B cell (primary cell): ENCODE results near the gene TEX13C. TPM values are rescaled to one million over a fixed set of nuclear protein-coding genes. Genes with fewer than 3 reads are reported as not detected.

Experiments
- ATAC-seq: fragments of 200-7000 bp; cut with Tn5 transposase; one replicate; pipeline ENCODE4 v1.10.0; 2021; ENCODE audit warnings: low read depth, mild to moderate bottlenecking, moderate number of reproducible peaks, moderate library complexity
- CTCF ChIA-PET: fragments of 350-600 bp; sonication (Branson Sonifier 250); formaldehyde crosslinking; loops from one replicate; lab custom pipeline; 2021; ENCODE audit warnings: antibody characterized with exemption, inconsistent platforms; lab: Charles Lee
- POLR2A ChIA-PET: fragments of 350-600 bp; sonication (Branson Sonifier 250); formaldehyde crosslinking; loops from one replicate; lab custom pipeline; 2021; ENCODE audit warnings: antibody characterized with exemption; lab: Charles Lee
- DNase-seq: peaks from one replicate; pipeline ENCODE4 v3.0.0; 2013
- H2AFZ ChIP-seq: 2 replicates; pipeline ENCODE4 v1.6.1; 2012; ENCODE audit warnings: mild to moderate bottlenecking, low read depth, low read length; ENCODE audit not compliant: insufficient read depth, poor library complexity, severe bottlenecking
- H3K27ac ChIP-seq, 2 donors: 1 replicate in 1 of 2; 2 replicates in 1 of 2; pipeline ENCODE4 v1.5.1; 2012 to 2013; ENCODE audit warnings: low read length in 2 of 2, mild to moderate bottlenecking in 2 of 2, moderate library complexity in 1 of 2
- H3K27me3 ChIP-seq, 4 experiments: fragments of 200-600 bp in 1 of 4; sonication (generic) in 1 of 4; replicated peaks in 1 of 4; 1 replicate in 2 of 4; 2 replicates in 2 of 4; pipeline versions ENCODE4 v1.6.1 to v1.7.0; 2013 to 2016; ENCODE audit warnings: low read length in 3 of 4, mild to moderate bottlenecking in 2 of 4, mixed read lengths in 1 of 4, moderate library complexity in 1 of 4; ENCODE audit not compliant: insufficient read depth in 4 of 4, control insufficient read depth in 3 of 4; ENCODE audit errors: control extremely low read depth in 1 of 4
- H3K36me3 ChIP-seq, 2 experiments: replicated peaks in 1 of 2; 1 replicate in 1 of 2; 2 replicates in 1 of 2; pipeline versions ENCODE4 v1.6.1 to v1.7.1; 2013; ENCODE audit warnings: low read length in 1 of 2; ENCODE audit not compliant: insufficient read depth in 2 of 2, control insufficient read depth in 1 of 2; ENCODE audit errors: control extremely low read depth in 1 of 2, extremely low read depth in 1 of 2
- H3K4me1 ChIP-seq, 2 donors: fragments of 200-600 bp in 1 of 2; sonication (generic) in 1 of 2; 1 replicate in 1 of 2; 2 replicates in 1 of 2; pipeline versions ENCODE4 v1.5.1 to v1.6.1; 2013 to 2017; ENCODE audit warnings: low read length in 2 of 2; ENCODE audit not compliant: control insufficient read depth in 2 of 2, insufficient read depth in 2 of 2
- H3K4me2 ChIP-seq: replicated peaks from 2 replicates; pipeline ENCODE3; 2012; ENCODE audit warnings: mild to moderate bottlenecking, low read depth, low read length; ENCODE audit not compliant: poor library complexity, severe bottlenecking
- H3K4me3 ChIP-seq, 5 experiments: fragments of 200-600 bp in 1 of 5; sonication (generic) in 1 of 5; 1 replicate in 3 of 5; 2 replicates in 2 of 5; pipeline versions ENCODE4 v1.5.1 to v1.7.0; 2011 to 2016; ENCODE audit warnings: low read length in 4 of 5, mild to moderate bottlenecking in 4 of 5, low read depth in 2 of 5, control low read depth in 1 of 5, moderate library complexity in 1 of 5; ENCODE audit not compliant: insufficient read depth in 1 of 5; ENCODE audit errors: control extremely low read depth in 1 of 5, extremely low read depth in 1 of 5
- H3K79me2 ChIP-seq: fragments of 200-600 bp; sonication (generic); one replicate; pipeline ENCODE4 v1.6.0; 2016; ENCODE audit warnings: low read length; ENCODE audit not compliant: control insufficient read depth, insufficient read depth
- H3K9ac ChIP-seq: fragments of 200-600 bp; sonication (generic); 2 replicates; pipeline ENCODE4 v1.6.1; 2017; ENCODE audit warnings: mild to moderate bottlenecking, low read length, moderate library complexity
- H3K9me3 ChIP-seq, 3 donors: one replicate each; pipeline versions ENCODE4 v1.6.1 to v1.7.1; 2013; ENCODE audit warnings: low read length in 2 of 3; ENCODE audit not compliant: control insufficient read depth in 2 of 3, insufficient read depth in 1 of 3; ENCODE audit errors: control extremely low read depth in 1 of 3
- H4K20me1 ChIP-seq: 2 replicates; pipeline ENCODE4 v1.6.0; 2012; ENCODE audit warnings: mild to moderate bottlenecking, low read length; ENCODE audit not compliant: insufficient read depth, control insufficient read depth, poor library complexity, severe bottlenecking
- H3K27ac Mint-ChIP-seq: one replicate; pipeline ENCODE4 v1.8.0; 2021; ENCODE audit warnings: mixed read lengths
- H3K27me3 Mint-ChIP-seq: one replicate; pipeline ENCODE4 v1.8.0; 2021; ENCODE audit warnings: mixed read lengths
- H3K4me1 Mint-ChIP-seq: one replicate; pipeline ENCODE4 v1.8.0; 2021; ENCODE audit warnings: mixed read lengths
- H3K4me3 Mint-ChIP-seq: one replicate; pipeline ENCODE4 v1.8.0; 2021; ENCODE audit warnings: mixed read lengths
- H3K9me3 Mint-ChIP-seq: one replicate; pipeline ENCODE4 v1.8.0; 2022; ENCODE audit warnings: mixed read lengths; ENCODE audit not compliant: insufficient read depth
- CTCF ChIP-seq: fragments of 200-600 bp; IDR thresholded peaks from one replicate; pipeline ENCODE4 v1.8.0; 2022; ENCODE audit warnings: antibody characterized with exemption, mild to moderate bottlenecking
- EZH2 ChIP-seq: IDR thresholded peaks from 2 replicates; pipeline ENCODE4 v1.6.1; 2012; ENCODE audit warnings: borderline replicate concordance, low read depth, mild to moderate bottlenecking, moderate library complexity, low read length; ENCODE audit not compliant: insufficient read depth, poor library complexity, severe bottlenecking
- WGBS: methylation state at CpG from one replicate; pipeline ENCODE4 v1.1.5; 2013; ENCODE audit warnings: missing lambda C conversion rate; ENCODE audit not compliant: insufficient coverage; 5-methylcytosine and 5-hydroxymethylcytosine counted together
- intact Hi-C: fragments of 100-400 bp; cut with micrococcal nuclease; formaldehyde crosslinking; loops from one replicate; pipeline ENCODE4 v1.10.0; 2022
- polyA plus RNA-seq: library from polyadenylated mRNA; depleted of rRNA; stranded (reverse); fragments of >200 nt; gene quantifications from 2 replicates; pipeline ENCODE4 v1.2.3, GENCODE V29; 2012
- total RNA-seq, 2 donors: library from RNA; stranded (reverse); fragments of 120-200 nt in 1 of 2; gene quantifications; 1 replicate in 1 of 2; 2 replicates in 1 of 2; pipeline versions ENCODE4 v1.2.3 to v1.2.4, GENCODE V29; 2013 to 2022

Gene TEX13C
- total and polyA plus RNA-seq, 2 donors (not counting 1 experiment from before 2014, with no cell fraction given), result not detected

- intact Hi-C loops, result no loop called here
Observed at GRCh38 chrX:125293850-125294780, 25.6 kb upstream of the TEX13C start.

GRCh38 chrX:125295337-125295736 is 24.3 kb upstream of the TEX13C start:
- no peaks in the 10 kb centered on the region for H4K20me1 ChIP-seq
- H3K4me3 ChIP-seq, result no peak overlapping the region
- POLR2A ChIA-PET, result no interaction called here
- Mint-ChIP-seq H3K27me3 (no peaks in the 10 kb centered on the region), H3K4me3 (no peak overlapping the region), H3K4me1 (peaks cover 11% of the 10 kb centered on the region), H3K9me3 (no peaks in the 10 kb centered on the region), H3K27ac (no peak overlapping the region)
- no peak overlapping the region for H3K4me2 ChIP-seq
- no peaks in the 10 kb centered on the region for H3K79me2 ChIP-seq
- intact Hi-C loops, result no loop called here
- WGBS, result no CpG with 5 or more reads among the region's 2 CpGs
- no peaks in the 10 kb centered on the region for H3K9me3 ChIP-seq
- CTCF ChIA-PET, result no interaction called here
- no peaks in the 10 kb centered on the region for H3K4me1 ChIP-seq
- ATAC-seq (no peak), DNase-seq (no peak)
- no peak overlapping the region for H3K9ac ChIP-seq
- H3K27me3 ChIP-seq, result no peaks in the 10 kb centered on the region
- TF ChIP-seq EZH2 (no peak), CTCF (no peak)
- H2AFZ ChIP-seq, result no peak overlapping the region
- H3K27ac ChIP-seq, result no peak overlapping the region
- H3K36me3 ChIP-seq, result no peaks in the 10 kb centered on the region

More at GRCh38 chrX:125293850-125294780, 25.6 kb upstream of the TEX13C start:
- POLR2A ChIA-PET, result no interaction called here
- H3K27ac Mint-ChIP-seq, result no peak overlapping the region
- Histone ChIP-seq H3K79me2 (no peaks in the 10 kb centered on the region), H3K4me1 (no peaks in the 10 kb centered on the region), H3K27ac (no peak overlapping the region), H2AFZ (no peak overlapping the region), H3K4me3 (no peak overlapping the region), H3K9me3 (no peaks in the 10 kb centered on the region), H3K4me2 (no peak overlapping the region), H3K36me3 (no peaks in the 10 kb centered on the region), H3K9ac (no peak overlapping the region), H3K27me3 (no peaks in the 10 kb centered on the region), H4K20me1 (no peaks in the 10 kb centered on the region)
- H3K9me3 Mint-ChIP-seq, result no peaks in the 10 kb centered on the region
- CTCF ChIA-PET, result no interaction called here
- H3K27me3 Mint-ChIP-seq, result no peaks in the 10 kb centered on the region
- H3K4me1 Mint-ChIP-seq, result peaks cover 11% of the 10 kb centered on the region
- no peak for DNase-seq
- no peak for TF ChIP-seq EZH2
- ATAC-seq, result no peak
- no peak overlapping the region for H3K4me3 Mint-ChIP-seq
- WGBS, result no CpG with 5 or more reads among the region's 1 CpG
